ENCODE measurements around the gene KCNK4.

Gene KCNK4

GRCh38 chr11:64276653-64277431 lies 14.3 kb upstream of the KCNK4 start:
- Histone ChIP-seq H3K9ac (ENCODE audit: low read depth, low read length) (no peak overlapping the region), H3K9me3 (ENCODE audit: control insufficient read depth, insufficient read depth, low read length) (no peaks in the 10 kb centered on the region), H3K4me1 (ENCODE audit: control insufficient read depth, insufficient read depth, low read length) (no peaks in the 10 kb centered on the region), H3K27me3 (ENCODE audit: control insufficient read depth, insufficient read depth, low read length) (no peaks in the 10 kb centered on the region), H3K36me3 (ENCODE audit: control insufficient read depth, insufficient read depth, low read length) (peaks cover 7% of the 10 kb centered on the region), H3K4me3 (ENCODE audit: low read depth, low read length) (no peak overlapping the region)

GRCh38 chr11:64278576-64279190 lies 12.4 kb upstream of the KCNK4 start:
- no peaks in the 10 kb centered on the region for H3K9me3 ChIP-seq (ENCODE audit: control insufficient read depth, insufficient read depth, low read length)
- H3K36me3 ChIP-seq (ENCODE audit: control insufficient read depth, insufficient read depth, low read length) = peaks cover 3% of the 10 kb centered on the region
- H3K27me3 ChIP-seq (ENCODE audit: control insufficient read depth, insufficient read depth, low read length) = no peaks in the 10 kb centered on the region
- H3K4me1 ChIP-seq (ENCODE audit: control insufficient read depth, insufficient read depth, low read length) = no peaks in the 10 kb centered on the region
- no peak overlapping the region for H3K4me3 ChIP-seq (ENCODE audit: low read depth, low read length)
- no peak overlapping the region for H3K9ac ChIP-seq (ENCODE audit: low read depth, low read length)

- Histone ChIP-seq H3K36me3 (ENCODE audit: control insufficient read depth, insufficient read depth, low read length) (no peaks in the 10 kb centered on the region), H3K4me1 (ENCODE audit: control insufficient read depth, insufficient read depth, low read length) (no peaks in the 10 kb centered on the region), H3K9me3 (ENCODE audit: control insufficient read depth, insufficient read depth, low read length) (no peaks in the 10 kb centered on the region), H3K4me3 (ENCODE audit: low read depth, low read length) (no peak overlapping the region), H3K27me3 (ENCODE audit: control insufficient read depth, insufficient read depth, low read length) (no peaks in the 10 kb centered on the region), H3K9ac (ENCODE audit: low read depth, low read length) (no peak overlapping the region)
These were observed 8.9 kb upstream of the KCNK4 start for GRCh38 chr11:64281957-64282770.

- Histone ChIP-seq H3K4me1 (ENCODE audit: control insufficient read depth, insufficient read depth, low read length) (no peaks in the 10 kb centered on the region), H3K36me3 (ENCODE audit: control insufficient read depth, insufficient read depth, low read length) (no peaks in the 10 kb centered on the region), H3K27me3 (ENCODE audit: control insufficient read depth, insufficient read depth, low read length) (peaks cover 2% of the 10 kb centered on the region), H3K4me3 (ENCODE audit: low read depth, low read length) (no peak overlapping the region), H3K9me3 (ENCODE audit: control insufficient read depth, insufficient read depth, low read length) (no peaks in the 10 kb centered on the region), H3K9ac (ENCODE audit: low read depth, low read length) (no peak overlapping the region)
These were observed 8.0 kb upstream of the KCNK4 start for GRCh38 chr11:64283092-64283491.

DNA sequence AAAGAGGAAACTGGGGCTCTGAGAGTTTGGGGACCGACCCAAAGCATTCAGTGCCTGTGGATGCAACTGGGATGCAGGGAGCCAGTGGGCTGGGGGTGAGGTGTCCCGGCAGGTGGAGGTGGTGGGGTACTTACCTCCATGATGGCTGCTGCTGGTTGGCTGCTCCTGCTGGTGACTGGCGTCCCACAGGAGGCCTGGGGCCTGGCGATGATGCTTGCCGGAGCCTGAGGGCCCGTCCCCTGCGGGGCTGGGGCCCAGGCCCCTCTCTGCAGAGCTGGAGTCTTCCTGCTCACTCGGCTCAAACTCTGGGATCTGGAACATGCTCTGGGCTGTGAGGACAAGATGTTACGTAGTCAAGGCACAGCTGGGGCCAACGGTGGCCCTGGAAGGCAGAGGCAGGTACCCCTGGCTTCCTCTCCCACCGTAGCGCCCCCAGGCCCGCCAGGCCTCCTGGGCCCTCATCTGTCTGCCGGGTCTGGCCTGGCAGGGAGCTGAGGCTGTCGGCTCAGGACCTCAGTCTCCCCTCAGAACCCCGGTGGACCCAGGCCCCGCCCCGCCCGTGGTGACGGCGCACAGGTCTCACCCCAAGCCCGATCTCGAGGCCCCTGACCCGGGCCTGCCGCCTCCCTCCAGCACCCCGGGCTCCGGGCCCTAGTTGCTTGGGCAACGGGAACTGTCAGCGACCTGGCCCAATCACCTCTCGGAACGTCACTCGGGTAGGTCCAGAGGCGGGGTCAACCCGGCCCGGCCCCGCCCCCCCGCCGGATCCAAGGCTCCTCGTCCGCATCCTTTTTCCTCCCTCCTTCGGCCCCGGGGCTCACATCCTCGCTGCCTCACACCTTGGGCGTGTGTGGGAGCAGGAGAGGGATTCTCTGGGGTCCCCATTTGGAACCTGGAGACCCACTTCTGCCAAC lies 6.8 kb upstream of the KCNK4 start, which contains the start of gene BAD:
Gene BAD, minus strand, starts transcription at position 618 of the 914 bp plus-strand sequence. Its CDS starts 297 bp downstream, at position 321.
- Histone ChIP-seq H3K27me3 (ENCODE audit: control insufficient read depth, insufficient read depth, low read length) (peaks cover 3% of the 10 kb centered on the region), H3K4me1 (ENCODE audit: control insufficient read depth, insufficient read depth, low read length) (no peaks in the 10 kb centered on the region), H3K9ac (ENCODE audit: low read depth, low read length) (peak within 1 kb of the TSS; percentile 60), H3K9me3 (ENCODE audit: control insufficient read depth, insufficient read depth, low read length) (no peaks in the 10 kb centered on the region), H3K36me3 (ENCODE audit: control insufficient read depth, insufficient read depth, low read length) (no peaks in the 10 kb centered on the region), H3K4me3 (ENCODE audit: low read depth, low read length) (peak within 1 kb of the TSS; percentile 87)

DNA sequence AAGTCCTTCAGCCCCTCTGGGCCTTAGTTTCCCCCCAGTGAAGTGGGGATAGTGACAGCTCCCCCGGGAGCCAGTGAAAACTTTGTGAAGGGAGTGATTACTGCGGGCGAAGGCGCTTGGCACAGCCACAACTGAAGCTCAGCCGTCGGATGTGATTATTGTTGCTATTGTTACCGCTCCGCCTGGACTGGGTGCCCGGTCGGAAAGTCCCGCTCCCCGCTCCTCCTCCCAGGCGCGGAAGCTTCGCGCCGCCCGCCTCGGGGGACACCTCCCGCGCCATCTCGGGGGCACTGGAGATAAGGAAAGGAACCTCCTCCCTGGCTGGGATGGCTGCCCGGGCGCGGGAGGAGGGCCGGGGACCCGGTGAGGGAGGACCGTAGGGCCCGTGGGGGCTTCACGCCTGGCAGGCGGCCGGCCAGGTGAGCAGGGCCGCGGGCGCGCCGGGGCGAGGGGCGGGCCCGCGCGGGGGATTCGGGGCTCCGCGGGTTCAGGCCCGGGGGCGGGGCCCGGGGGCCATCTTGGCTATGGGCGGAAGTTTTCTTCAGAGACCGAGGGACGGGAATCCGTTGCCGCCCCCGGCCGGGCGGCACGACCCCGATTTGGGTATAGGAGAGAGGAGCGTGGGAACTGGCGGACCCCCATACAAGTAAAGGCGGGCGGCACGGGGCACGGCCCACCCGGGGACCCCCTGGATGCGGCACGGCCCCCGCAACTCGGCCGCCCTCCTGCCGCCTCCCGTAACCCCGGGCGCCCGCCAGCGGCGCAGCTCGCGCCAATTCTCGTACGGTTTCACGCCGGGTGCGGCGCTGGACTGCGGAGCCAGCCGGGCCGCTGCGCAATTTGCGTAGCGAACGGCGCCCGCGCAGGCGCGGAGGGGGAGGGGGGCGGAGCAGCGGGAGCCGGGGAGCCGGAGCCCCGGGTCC lies 5.9 kb upstream of the KCNK4 start, which contains the start of gene GPR137:
Gene GPR137, plus strand, starts transcription at position 887 of the 923 bp plus-strand sequence. CDS start 677 bp downstream, outside the sequence.
- no peaks in the 10 kb centered on the region for H3K4me1 ChIP-seq (ENCODE audit: control insufficient read depth, insufficient read depth, low read length)
- no peak within 1 kb of the TSS for H3K9ac ChIP-seq (ENCODE audit: low read depth, low read length)
- peak within 1 kb of the TSS; percentile 87 for H3K4me3 ChIP-seq (ENCODE audit: low read depth, low read length)
- H3K27me3 ChIP-seq (ENCODE audit: control insufficient read depth, insufficient read depth, low read length) = peaks cover 13% of the 10 kb centered on the region
- H3K36me3 ChIP-seq (ENCODE audit: control insufficient read depth, insufficient read depth, low read length) = no peaks in the 10 kb centered on the region
- H3K9me3 ChIP-seq (ENCODE audit: control insufficient read depth, insufficient read depth, low read length) = no peaks in the 10 kb centered on the region

GRCh38 chr11:64285885-64286800 lies 5.0 kb upstream of the KCNK4 start:
- Histone ChIP-seq H3K4me3 (ENCODE audit: low read depth, low read length) (peak overlapping the region; percentile 87), H3K36me3 (ENCODE audit: control insufficient read depth, insufficient read depth, low read length) (no peaks in the 10 kb centered on the region), H3K9ac (ENCODE audit: low read depth, low read length) (no peak overlapping the region), H3K27me3 (ENCODE audit: control insufficient read depth, insufficient read depth, low read length) (peaks cover 22% of the 10 kb centered on the region), H3K4me1 (ENCODE audit: control insufficient read depth, insufficient read depth, low read length) (no peaks in the 10 kb centered on the region), H3K9me3 (ENCODE audit: control insufficient read depth, insufficient read depth, low read length) (no peaks in the 10 kb centered on the region)

DNA sequence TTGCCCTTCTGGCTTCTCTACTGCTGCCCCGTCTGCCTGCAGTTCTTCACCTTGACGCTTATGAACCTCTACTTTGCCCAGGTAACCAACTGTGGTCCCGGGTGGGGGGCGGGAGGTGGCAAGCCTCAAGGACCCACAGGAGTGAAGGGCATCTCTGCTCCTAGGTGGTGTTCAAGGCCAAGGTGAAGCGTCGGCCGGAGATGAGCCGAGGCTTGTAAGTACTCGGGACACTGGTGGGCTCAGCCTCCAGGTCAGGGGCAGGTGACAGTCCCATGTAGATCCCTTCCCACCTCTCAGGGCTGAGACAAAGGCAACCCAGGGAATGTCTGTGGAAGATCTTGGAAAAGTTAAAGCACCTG lies 4.3 kb upstream of the KCNK4 start:
- Histone ChIP-seq H3K27me3 (ENCODE audit: control insufficient read depth, insufficient read depth, low read length) (peaks cover 26% of the 10 kb centered on the region), H3K9ac (ENCODE audit: low read depth, low read length) (no peak overlapping the region), H3K4me3 (ENCODE audit: low read depth, low read length) (no peak overlapping the region), H3K9me3 (ENCODE audit: control insufficient read depth, insufficient read depth, low read length) (no peaks in the 10 kb centered on the region), H3K36me3 (ENCODE audit: control insufficient read depth, insufficient read depth, low read length) (no peaks in the 10 kb centered on the region), H3K4me1 (ENCODE audit: control insufficient read depth, insufficient read depth, low read length) (no peaks in the 10 kb centered on the region)

DNA sequence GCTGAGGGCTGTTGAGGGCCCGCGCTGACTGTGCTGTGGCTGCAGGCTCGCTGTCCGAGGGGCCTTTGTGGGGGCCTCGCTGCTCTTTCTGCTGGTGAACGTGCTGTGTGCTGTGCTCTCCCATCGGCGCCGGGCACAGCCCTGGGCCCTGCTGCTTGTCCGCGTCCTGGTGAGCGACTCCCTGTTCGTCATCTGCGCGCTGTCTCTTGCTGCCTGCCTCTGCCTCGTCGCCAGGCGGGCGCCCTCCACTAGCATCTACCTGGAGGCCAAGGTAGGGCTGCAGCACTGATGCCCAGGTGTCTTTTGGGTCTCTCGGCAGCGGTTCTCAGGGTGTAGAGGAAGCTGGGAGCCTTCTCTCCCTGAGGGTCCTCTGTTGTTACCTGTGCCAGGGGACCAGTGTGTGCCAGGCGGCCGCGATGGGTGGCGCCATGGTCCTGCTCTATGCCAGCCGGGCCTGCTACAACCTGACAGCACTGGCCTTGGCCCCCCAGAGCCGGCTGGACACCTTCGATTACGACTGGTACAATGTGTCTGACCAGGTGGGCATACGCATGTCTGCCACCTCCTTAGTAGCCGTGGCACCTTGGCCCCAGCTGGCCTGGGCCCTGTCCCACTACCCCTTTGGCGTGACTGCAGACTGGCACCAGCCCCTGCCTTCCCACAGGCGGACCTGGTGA lies 3.3 kb upstream of the KCNK4 start:
- Histone ChIP-seq H3K4me1 (ENCODE audit: control insufficient read depth, insufficient read depth, low read length) (no peaks in the 10 kb centered on the region), H3K4me3 (ENCODE audit: low read depth, low read length) (no peak overlapping the region), H3K9me3 (ENCODE audit: control insufficient read depth, insufficient read depth, low read length) (no peaks in the 10 kb centered on the region), H3K9ac (ENCODE audit: low read depth, low read length) (no peak overlapping the region), H3K36me3 (ENCODE audit: control insufficient read depth, insufficient read depth, low read length) (no peaks in the 10 kb centered on the region), H3K27me3 (ENCODE audit: control insufficient read depth, insufficient read depth, low read length) (peaks cover 37% of the 10 kb centered on the region)
